GM08714 (cell line): ENCODE measurements around the gene IKZF4.
"Not testable (repeated sequence)": the region's sequence is repeated elsewhere in the genome, so short reads cannot be mapped to it uniquely, and the experiment has no call there.

Experiments
- H3K4me3 ChIP-seq: fragments of 200-500 bp; sonication (Bioruptor generic); 2 replicates; pipeline ENCODE4 v1.5.1; 2014; ENCODE audit warnings: mild to moderate bottlenecking, low read length, inconsistent platforms
- ZNF274 ChIP-seq: IDR thresholded peaks from 2 replicates; pipeline ENCODE4 v1.6.1; 2012; ENCODE audit warnings: mild to moderate bottlenecking, low read depth, low read length

The IKZF4 gene

GRCh38 chr12:55991110-55991509 is 29.7 kb upstream of the IKZF4 start:
- no peak overlapping the region for H3K4me3 ChIP-seq
- no peak for TF ChIP-seq ZNF274

- no peak for TF ChIP-seq ZNF274
- no peak overlapping the region for H3K4me3 ChIP-seq
Observed at GRCh38 chr12:55993230-55993853, 27.5 kb upstream of the IKZF4 start.

- no peak for TF ChIP-seq ZNF274
- H3K4me3 ChIP-seq, result no peak overlapping the region
Observed at GRCh38 chr12:55995366-55995765, 25.5 kb upstream of the IKZF4 start.

GRCh38 chr12:55996201-55996714 is 24.6 kb upstream of the IKZF4 start:
- peak overlapping the region; percentile 76 for H3K4me3 ChIP-seq
- no peak for TF ChIP-seq ZNF274

- TF ChIP-seq ZNF274, result no peak
- peak within 1 kb of the TSS; percentile 76 for H3K4me3 ChIP-seq
Observed at GRCh38 chr12:55996715-55997534, 23.9 kb upstream of the IKZF4 start, which contains the start of gene SUOX. SUOX (plus strand) TSS chr12:55997276; CDS start chr12:56002222, 4,946 bp downstream.

DNA sequence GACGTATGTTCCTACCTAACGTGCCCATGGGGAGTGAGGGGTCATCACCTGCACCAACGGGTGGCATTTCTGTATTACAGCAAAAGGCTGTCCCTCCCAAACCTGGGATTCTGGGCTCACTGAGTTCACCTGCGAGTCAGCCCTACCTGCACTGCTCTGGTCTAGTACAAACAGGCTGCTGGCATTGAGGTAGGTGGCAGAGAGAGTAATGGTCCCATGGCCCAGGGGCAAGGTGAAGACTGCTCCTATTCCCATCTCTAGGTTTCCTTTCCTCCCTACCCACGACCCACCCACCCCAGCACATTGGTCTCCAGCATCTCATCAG is 23.3 kb upstream of the IKZF4 start:
- peak overlapping the region; percentile 76 for H3K4me3 ChIP-seq
- TF ChIP-seq ZNF274, result no peak

- H3K4me3 ChIP-seq, result not testable (repeated sequence)
Observed at GRCh38 chr12:55999522-55999921, 21.3 kb upstream of the IKZF4 start.

DNA sequence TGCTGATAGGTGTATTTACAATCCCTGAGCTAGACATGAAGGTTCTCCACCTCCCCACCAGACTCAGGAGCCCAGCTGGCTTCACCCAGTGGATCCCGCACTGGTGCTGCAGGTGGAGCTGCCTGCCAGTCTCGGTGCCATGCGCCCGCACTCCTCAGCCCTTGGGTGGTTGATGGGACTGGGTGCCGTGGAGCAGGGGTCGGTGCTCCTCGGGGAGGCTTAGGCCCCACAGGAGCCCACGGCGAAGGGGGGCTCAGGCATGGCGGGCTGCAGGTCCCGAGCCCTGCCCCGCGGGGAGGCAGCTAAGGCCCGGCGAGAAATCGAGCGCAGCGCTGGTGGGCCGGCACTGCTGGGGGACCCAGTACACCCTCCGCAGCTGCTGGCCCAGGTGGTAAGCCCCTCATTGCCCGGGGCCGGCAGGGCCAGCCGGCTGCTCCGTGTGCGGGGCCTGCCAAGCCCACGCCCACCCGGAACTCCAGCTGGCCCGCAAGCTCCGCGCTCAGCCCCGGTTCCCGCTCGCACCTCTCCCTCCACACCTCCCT is 20.8 kb upstream of the IKZF4 start:
- H3K4me3 ChIP-seq, result not testable (repeated sequence)

- no peak for TF ChIP-seq ZNF274
- no peak overlapping the region for H3K4me3 ChIP-seq
Observed at GRCh38 chr12:56001487-56002100, 19.2 kb upstream of the IKZF4 start.

DNA sequence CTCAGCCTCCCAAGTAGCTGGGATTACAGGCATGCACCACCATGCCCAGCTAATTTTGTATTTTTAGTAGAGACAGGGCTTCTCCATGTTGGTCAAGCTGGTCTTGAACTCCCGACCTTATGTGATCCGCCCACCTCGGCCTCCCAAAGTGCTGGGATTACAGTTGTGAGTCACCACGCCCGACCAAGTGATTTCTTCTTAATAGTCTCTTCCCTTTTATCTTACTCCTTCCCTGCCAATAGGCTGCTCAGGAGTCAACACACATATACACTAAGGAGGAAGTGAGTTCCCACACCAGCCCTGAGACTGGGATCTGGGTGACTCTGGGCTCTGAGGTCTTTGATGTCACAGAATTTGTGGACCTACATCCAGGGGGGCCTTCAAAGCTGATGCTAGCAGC is 17.5 kb upstream of the IKZF4 start:
- H3K4me3 ChIP-seq, result not testable (repeated sequence)

DNA sequence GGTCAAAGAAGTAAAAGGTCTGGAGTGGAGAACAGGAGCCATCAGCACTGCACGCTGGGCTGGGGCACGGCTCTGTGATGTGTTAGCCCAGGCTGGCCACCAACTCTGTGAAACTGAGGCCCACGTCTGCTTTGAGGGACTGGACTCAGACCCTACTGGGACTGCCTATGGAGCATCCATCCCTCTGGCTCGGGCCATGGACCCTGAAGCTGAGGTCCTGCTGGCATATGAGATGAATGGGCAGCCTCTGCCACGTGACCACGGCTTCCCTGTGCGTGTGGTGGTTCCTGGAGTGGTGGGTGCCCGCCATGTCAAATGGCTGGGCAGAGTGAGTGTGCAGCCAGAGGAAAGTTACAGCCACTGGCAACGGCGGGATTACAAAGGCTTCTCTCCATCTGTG is 16.6 kb upstream of the IKZF4 start:
- TF ChIP-seq ZNF274, result no peak

GRCh38 chr12:56007564-56008559 is 13.0 kb upstream of the IKZF4 start:
- H3K4me3 ChIP-seq, result peak overlapping the region; percentile 95
- TF ChIP-seq ZNF274, result no peak

More for the DNA sequence above, 16.6 kb upstream of the IKZF4 start:
- no peak overlapping the region for H3K4me3 ChIP-seq

- H3K4me3 ChIP-seq, result no peak overlapping the region
- TF ChIP-seq ZNF274, result no peak
Observed at GRCh38 chr12:56010111-56010570, 10.7 kb upstream of the IKZF4 start.

GRCh38 chr12:56011509-56012090 is 9.2 kb upstream of the IKZF4 start:
- no peak for TF ChIP-seq ZNF274
- H3K4me3 ChIP-seq, result no peak overlapping the region
